Keratinocyte (primary cell): ENCODE results near the gene PRODH2. TPM values are rescaled to one million over a fixed set of nuclear protein-coding genes. Genes with fewer than 3 reads are reported as not detected.

ENCODE experiments used
- DNase-seq: peaks from one replicate; pipeline ENCODE4 v3.0.0-alpha.2; 2011; ENCODE audit warnings: low read depth, missing footprints, low spot score
- FAIRE-seq: peaks from 2 replicates; lab custom pipeline; 2011; peaks lifted over from hg19 to GRCh38; lab: Jason Lieb, UNC
- H2AFZ ChIP-seq: 2 replicates; pipeline ENCODE4 v1.6.0; 2012; ENCODE audit warnings: low read length, control low read depth, inconsistent platforms; ENCODE audit not compliant: control insufficient read depth
- H3K27ac ChIP-seq: 2 replicates; pipeline ENCODE4 v1.5.1; 2011; ENCODE audit warnings: low read length; ENCODE audit not compliant: control insufficient read depth, insufficient read depth
- H3K27me3 ChIP-seq: 3 replicates; pipeline ENCODE4 v1.6.0; 2011; ENCODE audit warnings: low read length; ENCODE audit not compliant: control insufficient read depth, insufficient read depth; ENCODE audit errors: extremely low read depth
- H3K36me3 ChIP-seq, 2 experiments: 2 replicates in 1 of 2; 3 replicates in 1 of 2; pipeline ENCODE4 v1.5.1; 2011; ENCODE audit warnings: low read length in 2 of 2, mild to moderate bottlenecking in 1 of 2; ENCODE audit not compliant: control insufficient read depth in 2 of 2, insufficient read depth in 2 of 2; ENCODE audit errors: extremely low read depth in 1 of 2
- H3K4me1 ChIP-seq: 3 replicates; pipeline ENCODE4 v1.5.1; 2011; ENCODE audit warnings: low read length; ENCODE audit not compliant: control insufficient read depth, insufficient read depth; ENCODE audit errors: extremely low read depth
- H3K4me2 ChIP-seq: 3 replicates; pipeline ENCODE4 v1.6.0; 2011; ENCODE audit warnings: low read depth, low read length; ENCODE audit not compliant: control insufficient read depth, insufficient read depth; ENCODE audit errors: extremely low read depth
- H3K4me3 ChIP-seq, 3 experiments: fragments of 200-600 bp in 1 of 3; sonication (generic) in 1 of 3; 2 replicates in 2 of 3; 3 replicates in 1 of 3; pipeline ENCODE4 v1.5.1; 2011 to 2016; ENCODE audit warnings: low read length in 3 of 3, mild to moderate bottlenecking in 3 of 3, control low read depth in 2 of 3, inconsistent platforms in 1 of 3, low read depth in 1 of 3, mixed read lengths in 1 of 3, mixed run types in 1 of 3, moderate library complexity in 1 of 3; ENCODE audit not compliant: control insufficient read depth in 2 of 3, insufficient read depth in 2 of 3; ENCODE audit errors: extremely low read depth in 1 of 3
- H3K79me2 ChIP-seq: 2 replicates; pipeline ENCODE4 v1.6.0; 2012; ENCODE audit warnings: low read length; ENCODE audit not compliant: control insufficient read depth, insufficient read depth
- H3K9ac ChIP-seq: 3 replicates; pipeline ENCODE4 v1.6.0; 2011; ENCODE audit warnings: low read length; ENCODE audit not compliant: control insufficient read depth, insufficient read depth; ENCODE audit errors: extremely low read depth
- H3K9me1 ChIP-seq: 3 replicates; pipeline ENCODE4 v1.6.0; 2011; ENCODE audit warnings: low read length; ENCODE audit not compliant: control insufficient read depth, insufficient read depth; ENCODE audit errors: extremely low read depth
- H3K9me3 ChIP-seq: 2 replicates; pipeline ENCODE4 v1.5.1; 2012; ENCODE audit warnings: low read depth, low read length; ENCODE audit not compliant: control insufficient read depth
- H4K20me1 ChIP-seq: 3 replicates; pipeline ENCODE4 v1.6.0; 2011; ENCODE audit warnings: low read length; ENCODE audit not compliant: control insufficient read depth, insufficient read depth; ENCODE audit errors: extremely low read depth
- CTCF ChIP-seq, 3 experiments: IDR thresholded peaks in 1 of 3; conservative IDR thresholded peaks in 1 of 3; optimal IDR thresholded peaks in 1 of 3; 2 replicates in 2 of 3; 3 replicates in 1 of 3; pipeline versions ENCODE3 to v1.5.1; 2011; ENCODE audit warnings: low read length in 3 of 3, mild to moderate bottlenecking in 3 of 3, moderate library complexity in 2 of 3, control low read depth in 1 of 3, inconsistent platforms in 1 of 3; ENCODE audit not compliant: insufficient read depth in 2 of 3; ENCODE audit errors: extremely low read depth in 1 of 3
- EZH2 ChIP-seq: IDR thresholded peaks from one replicate; pipeline ENCODE4 v1.6.1; 2012; ENCODE audit warnings: inconsistent platforms, mild to moderate bottlenecking, low read length, moderate library complexity
- dilution Hi-C: fragments of 300-500 bp; cut with MboI; formaldehyde crosslinking; loops from one replicate; pipeline ENCODE4 v1.7.0; 2020; ENCODE audit warnings: low sequenced_read_pairs; ENCODE audit not compliant: extremely low pct_ligation_motif_present
- polyA plus RNA-seq, 5 experiments: library from polyadenylated mRNA; depleted of rRNA in 3 of 5; stranded (reverse) in 3 of 5; stranded (forward) in 1 of 5; unstranded in 1 of 5; fragments of >200 nt; gene quantifications; 1 replicate in 1 of 5; 2 replicates in 3 of 5; 3 replicates in 1 of 5; pipeline versions ENCODE4 v1.2.1 to v1.2.3, GENCODE V29; 2011 to 2012; ENCODE audit warnings: missing spikeins in 2 of 5, low read depth in 1 of 5, low replicate concordance in 1 of 5

The PRODH2 gene
- polyA plus RNA-seq, 1 donor (not counting 4 experiments of a cell fraction or from before 2014, with no cell fraction given): not detected

GRCh38 chr19:35843676-35844481, 31.2 kb upstream of the PRODH2 start:
- Histone ChIP-seq H3K36me3 (no peaks in the 10 kb centered on the region), H3K27ac (no peak overlapping the region), H3K9me3 (peaks cover 2% of the 10 kb centered on the region), H3K4me3 (no peak overlapping the region), H3K27me3 (peaks cover 34% of the 10 kb centered on the region), H3K9ac (no peak overlapping the region), H3K4me2 (no peak overlapping the region), H3K4me1 (peaks cover 3% of the 10 kb centered on the region), H3K9me1 (no peaks in the 10 kb centered on the region), H3K79me2 (no peaks in the 10 kb centered on the region), H4K20me1 (no peaks in the 10 kb centered on the region), H2AFZ (no peak overlapping the region)
- dilution Hi-C loops: no loop called here
- DNase-seq (no peak), FAIRE-seq (no peak)
- TF ChIP-seq EZH2 (no peak), CTCF (optimal IDR thresholded peaks at IDR 0.05 in 1 of 3, IDR thresholded peaks at IDR 0.05 in 1 of 3, conservative IDR thresholded peaks at IDR 0.05 in 1 of 3; ENCODE audit: extremely low read depth in 1 of 3, insufficient read depth in 2 of 3, low read length in 3 of 3) (no peak)

GRCh38 chr19:35842666-35843272, 30.1 kb upstream of the PRODH2 start:
- Histone ChIP-seq H3K4me1 (peaks cover 3% of the 10 kb centered on the region), H3K9me1 (no peaks in the 10 kb centered on the region), H4K20me1 (no peaks in the 10 kb centered on the region), H3K9ac (no peak overlapping the region), H3K27ac (no peak overlapping the region), H3K27me3 (peaks cover 34% of the 10 kb centered on the region), H3K9me3 (peaks cover 2% of the 10 kb centered on the region), H3K4me2 (no peak overlapping the region), H3K36me3 (no peaks in the 10 kb centered on the region), H2AFZ (no peak overlapping the region), H3K4me3 (no peak overlapping the region), H3K79me2 (no peaks in the 10 kb centered on the region)
- TF ChIP-seq EZH2: no peak
- dilution Hi-C loops: no loop called here
- FAIRE-seq: no peak
- no peak for DNase-seq
